ENCODE data around the gene CHGA.

- no peak for TF ChIP-seq POLR2A (IDR thresholded peaks at IDR 0.05)
- TF ChIP-seq, protein P1, sequence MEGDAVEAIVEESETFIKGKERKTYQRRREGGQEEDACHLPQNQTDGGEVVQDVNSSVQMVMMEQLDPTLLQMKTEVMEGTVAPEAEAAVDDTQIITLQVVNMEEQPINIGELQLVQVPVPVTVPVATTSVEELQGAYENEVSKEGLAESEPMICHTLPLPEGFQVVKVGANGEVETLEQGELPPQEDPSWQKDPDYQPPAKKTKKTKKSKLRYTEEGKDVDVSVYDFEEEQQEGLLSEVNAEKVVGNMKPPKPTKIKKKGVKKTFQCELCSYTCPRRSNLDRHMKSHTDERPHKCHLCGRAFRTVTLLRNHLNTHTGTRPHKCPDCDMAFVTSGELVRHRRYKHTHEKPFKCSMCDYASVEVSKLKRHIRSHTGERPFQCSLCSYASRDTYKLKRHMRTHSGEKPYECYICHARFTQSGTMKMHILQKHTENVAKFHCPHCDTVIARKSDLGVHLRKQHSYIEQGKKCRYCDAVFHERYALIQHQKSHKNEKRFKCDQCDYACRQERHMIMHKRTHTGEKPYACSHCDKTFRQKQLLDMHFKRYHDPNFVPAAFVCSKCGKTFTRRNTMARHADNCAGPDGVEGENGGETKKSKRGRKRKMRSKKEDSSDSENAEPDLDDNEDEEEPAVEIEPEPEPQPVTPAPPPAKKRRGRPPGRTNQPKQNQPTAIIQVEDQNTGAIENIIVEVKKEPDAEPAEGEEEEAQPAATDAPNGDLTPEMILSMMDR (IDR thresholded peaks at IDR 0.05): no peak
Measured at GRCh38 chr14:92941531-92941930, 18.6 kb downstream of the CHGA start.

Data from right lobe of liver (tissue), 4 donors.